Smooth muscle cell (in vitro differentiated cells): Measurements from ENCODE around the gene HLA-DQA2. TPM values are rescaled to one million over a fixed set of nuclear protein-coding genes. Genes with fewer than 3 reads are reported as not detected.
"Not testable (repeated sequence)": the region's sequence is repeated elsewhere in the genome, so short reads cannot be mapped to it uniquely, and the experiment has no call there.

Experiments
- DNase-seq: peaks from one replicate; lab custom pipeline; 2025; ENCODE audit not compliant: unreplicated experiment; lab: John Stamatoyannopoulos, UW
- H2AFZ ChIP-seq: fragments of 200-600 bp; sonication (generic); 2 replicates; pipeline ENCODE4 v1.6.0; 2016; ENCODE audit warnings: antibody characterized with exemption, low read depth, mild to moderate bottlenecking
- H3F3A ChIP-seq: fragments of 200-600 bp; sonication (generic); 2 replicates; pipeline ENCODE4 v1.6.0; 2017; ENCODE audit warnings: antibody characterized with exemption, low read depth
- H3K27ac ChIP-seq: fragments of 200-600 bp; sonication (generic); 2 replicates; pipeline ENCODE4 v1.5.1; 2016; ENCODE audit warnings: low read depth, mild to moderate bottlenecking
- H3K27me3 ChIP-seq: fragments of 200-600 bp; sonication (generic); 2 replicates; pipeline ENCODE4 v1.6.1; 2016; ENCODE audit warnings: low read depth, mild to moderate bottlenecking
- H3K36me3 ChIP-seq: fragments of 200-600 bp; sonication (generic); 2 replicates; pipeline ENCODE4 v1.5.1; 2016; ENCODE audit warnings: low read depth
- H3K4me1 ChIP-seq: fragments of 200-600 bp; sonication (generic); 2 replicates; pipeline ENCODE4 v1.5.1; 2016; ENCODE audit warnings: low read depth
- H3K4me2 ChIP-seq: fragments of 200-600 bp; sonication (generic); 2 replicates; pipeline ENCODE4 v1.6.0; 2016; ENCODE audit warnings: mild to moderate bottlenecking
- H3K4me3 ChIP-seq: fragments of 200-600 bp; sonication (generic); 2 replicates; pipeline ENCODE4 v1.5.1; 2016; ENCODE audit warnings: mild to moderate bottlenecking
- H3K79me2 ChIP-seq: fragments of 200-600 bp; sonication (generic); 2 replicates; pipeline ENCODE4 v1.6.0; 2016; ENCODE audit warnings: low read depth, mild to moderate bottlenecking
- H3K9ac ChIP-seq: fragments of 200-600 bp; sonication (generic); 2 replicates; pipeline ENCODE4 v1.6.0; 2016; ENCODE audit warnings: low read depth
- H3K9me3 ChIP-seq: fragments of 200-600 bp; sonication (generic); replicated peaks from 2 replicates; pipeline ENCODE4 v1.5.1; 2016; ENCODE audit warnings: low read depth
- H4K20me1 ChIP-seq: fragments of 200-600 bp; sonication (generic); 2 replicates; pipeline ENCODE4 v1.6.0; 2016; ENCODE audit warnings: low read depth
- CTCF ChIP-seq: fragments of 200-600 bp; sonication (generic); IDR thresholded peaks from 2 replicates; pipeline ENCODE4 v1.5.1; 2017; ENCODE audit warnings: borderline replicate concordance, mild to moderate bottlenecking, antibody characterized with exemption; ENCODE audit not compliant: insufficient read depth, poor library complexity, severe bottlenecking
- WGBS: methylation state at CpG from one replicate; pipeline ENCODE4 v1.1.7; 2016; ENCODE audit warnings: low lambda C conversion rate; 5-methylcytosine and 5-hydroxymethylcytosine counted together
- polyA plus RNA-seq: library from polyadenylated mRNA; unstranded; fragments of >200 nt; fragmentation: Nextera tagmentation; extraction: Ambion mirVana; gene quantifications from 2 replicates; pipeline ENCODE4 v1.2.1, GENCODE V29; 2016
- total RNA-seq: library from RNA; depleted of rRNA; stranded (reverse); fragments of >200 nt; gene quantifications from 2 replicates; pipeline ENCODE4 v1.2.3, GENCODE V29; 2014

HLA-DQA2 gene
- total and polyA plus RNA-seq, 2 experiments from 2014 or later: not detected

GRCh38 chr6:32742374-32742773, 1.2 kb downstream of the HLA-DQA2 start:
- Histone ChIP-seq H3K4me2 (no peak overlapping the region), H3K9ac (no peak overlapping the region), H3K27ac (no peak overlapping the region), H3K4me3 (no peak overlapping the region), H2AFZ (no peak overlapping the region), H3K4me1 (no peaks in the 10 kb centered on the region), H3K27me3 (peaks cover 7% of the 10 kb centered on the region), H3K36me3 (no peaks in the 10 kb centered on the region), H3K9me3 (no peaks in the 10 kb centered on the region), H3K79me2 (no peaks in the 10 kb centered on the region), H3F3A (no peaks in the 10 kb centered on the region), H4K20me1 (no peaks in the 10 kb centered on the region)
- no peak for DNase-seq
- TF ChIP-seq CTCF: no peak
- WGBS: 93% methylated on average over 3 of the region's 3 CpGs

- no peaks in the 10 kb centered on the region for H3F3A ChIP-seq
- no peak overlapping the region for H3K4me2 ChIP-seq
- H3K9ac ChIP-seq: no peak overlapping the region
- no peaks in the 10 kb centered on the region for H3K9me3 ChIP-seq
- DNase-seq: no peak
- H3K4me3 ChIP-seq: no peak overlapping the region
- 67% methylated on average over 5 of the region's 5 CpGs for WGBS
- H3K4me1 ChIP-seq: no peaks in the 10 kb centered on the region
- TF ChIP-seq CTCF: no peak
- no peak overlapping the region for H2AFZ ChIP-seq
- no peak overlapping the region for H3K27ac ChIP-seq
- H4K20me1 ChIP-seq: no peaks in the 10 kb centered on the region
- H3K79me2 ChIP-seq: no peaks in the 10 kb centered on the region
- H3K27me3 ChIP-seq: peaks cover 4% of the 10 kb centered on the region
- H3K36me3 ChIP-seq: no peaks in the 10 kb centered on the region
Measured at GRCh38 chr6:32744776-32745175, 3.6 kb downstream of the HLA-DQA2 start.

GRCh38 chr6:32745649-32746048, 4.5 kb downstream of the HLA-DQA2 start:
- not testable (repeated sequence) for H3K36me3 ChIP-seq, H3K4me3 ChIP-seq, H4K20me1 ChIP-seq, H3F3A ChIP-seq, H3K27ac ChIP-seq, DNase-seq, H3K9ac ChIP-seq, H3K4me1 ChIP-seq, H3K27me3 ChIP-seq, H3K9me3 ChIP-seq, H3K79me2 ChIP-seq, H3K4me2 ChIP-seq, H2AFZ ChIP-seq
- 82% methylated on average over 1 of the region's 1 CpG for WGBS

GRCh38 chr6:32752580-32752979, 11.4 kb downstream of the HLA-DQA2 start:
- WGBS: 54% methylated on average over 8 of the region's 8 CpGs
- Histone ChIP-seq H4K20me1 (no peaks in the 10 kb centered on the region), H3K4me3 (no peak overlapping the region), H3K4me1 (no peaks in the 10 kb centered on the region), H3K79me2 (no peaks in the 10 kb centered on the region), H3K27ac (no peak overlapping the region), H3K4me2 (no peak overlapping the region), H3K36me3 (no peaks in the 10 kb centered on the region), H3K9me3 (no peaks in the 10 kb centered on the region), H3K9ac (no peak overlapping the region), H2AFZ (no peak overlapping the region), H3K27me3 (peaks cover 19% of the 10 kb centered on the region), H3F3A (no peaks in the 10 kb centered on the region)
- TF ChIP-seq CTCF: no peak
- DNase-seq: no peak
